Epithelial cell of esophagus (primary cell): ENCODE data around the gene TMEM167B.

Experiments used
- DNase-seq: peaks from one replicate; pipeline ENCODE4 v3.0.0; 2010; ENCODE audit warnings: low read depth
- H3K4me3 ChIP-seq: 2 replicates; pipeline ENCODE4 v1.5.1; 2011; ENCODE audit warnings: mild to moderate bottlenecking, low read length, control low read depth
- CTCF ChIP-seq: IDR thresholded peaks from 2 replicates; pipeline ENCODE4 v1.5.1; 2011; ENCODE audit warnings: low read depth, mild to moderate bottlenecking, low read length, control low read depth, inconsistent platforms; ENCODE audit not compliant: insufficient read depth; ENCODE audit errors: missing control alignments

Gene TMEM167B

DNA sequence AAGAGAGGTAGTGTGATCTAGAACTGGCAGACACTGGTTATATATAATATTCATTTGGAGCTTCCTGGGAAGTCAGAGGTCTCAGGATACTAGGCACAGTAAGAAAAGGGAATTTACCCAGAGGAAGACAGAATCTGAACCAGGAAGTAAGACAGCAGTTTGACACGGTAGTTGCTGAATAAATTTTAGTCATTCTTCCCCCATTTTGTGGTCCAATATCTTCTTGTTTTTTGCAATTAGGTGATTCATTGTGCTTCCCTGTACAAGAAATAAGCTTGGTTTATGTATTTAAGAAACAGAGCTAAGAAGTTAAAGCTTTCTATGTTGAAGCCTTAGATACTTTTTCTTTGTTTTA lies 1.3 kb downstream of the TMEM167B start:
- H3K4me3 ChIP-seq, result peak overlapping the region; percentile 89
- no peak for TF ChIP-seq CTCF
- peak; percentile 33 for DNase-seq

- DNase-seq, result no peak
- no peak for TF ChIP-seq CTCF
Observed at GRCh38 chr1:109094377-109094803, 3.8 kb downstream of the TMEM167B start.

GRCh38 chr1:109094871-109095270 lies 4.3 kb downstream of the TMEM167B start:
- H3K4me3 ChIP-seq, result no peak overlapping the region
- DNase-seq, result no peak
- no peak for TF ChIP-seq CTCF

More at GRCh38 chr1:109094377-109094803, 3.8 kb downstream of the TMEM167B start:
- no peak overlapping the region for H3K4me3 ChIP-seq

DNA sequence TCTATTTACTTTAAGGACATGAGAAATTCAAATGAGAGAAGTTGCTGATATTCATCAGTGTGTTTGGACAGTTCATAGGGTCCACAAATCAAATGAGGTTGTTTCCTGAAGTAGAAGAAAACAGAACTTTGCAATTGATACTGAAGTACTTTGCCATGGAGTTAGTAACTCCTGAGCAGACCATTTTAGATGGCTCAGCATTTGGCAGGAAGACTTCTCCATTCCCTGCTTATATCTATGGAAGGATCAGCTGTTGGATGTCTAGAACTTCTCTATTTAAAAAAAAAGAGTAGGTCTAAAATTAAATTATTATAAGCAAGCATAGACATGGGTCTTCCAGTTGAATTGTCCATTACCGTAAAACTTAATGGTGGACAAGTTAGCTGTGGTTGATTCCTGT lies 5.1 kb downstream of the TMEM167B start:
- no peak overlapping the region for H3K4me3 ChIP-seq
- TF ChIP-seq CTCF, result no peak
- no peak for DNase-seq

- peak overlapping the region; percentile 14 for H3K4me3 ChIP-seq
- no peak for TF ChIP-seq CTCF
- peak; percentile 61 for DNase-seq
Observed at GRCh38 chr1:109096120-109096519, 5.6 kb downstream of the TMEM167B start.

DNA sequence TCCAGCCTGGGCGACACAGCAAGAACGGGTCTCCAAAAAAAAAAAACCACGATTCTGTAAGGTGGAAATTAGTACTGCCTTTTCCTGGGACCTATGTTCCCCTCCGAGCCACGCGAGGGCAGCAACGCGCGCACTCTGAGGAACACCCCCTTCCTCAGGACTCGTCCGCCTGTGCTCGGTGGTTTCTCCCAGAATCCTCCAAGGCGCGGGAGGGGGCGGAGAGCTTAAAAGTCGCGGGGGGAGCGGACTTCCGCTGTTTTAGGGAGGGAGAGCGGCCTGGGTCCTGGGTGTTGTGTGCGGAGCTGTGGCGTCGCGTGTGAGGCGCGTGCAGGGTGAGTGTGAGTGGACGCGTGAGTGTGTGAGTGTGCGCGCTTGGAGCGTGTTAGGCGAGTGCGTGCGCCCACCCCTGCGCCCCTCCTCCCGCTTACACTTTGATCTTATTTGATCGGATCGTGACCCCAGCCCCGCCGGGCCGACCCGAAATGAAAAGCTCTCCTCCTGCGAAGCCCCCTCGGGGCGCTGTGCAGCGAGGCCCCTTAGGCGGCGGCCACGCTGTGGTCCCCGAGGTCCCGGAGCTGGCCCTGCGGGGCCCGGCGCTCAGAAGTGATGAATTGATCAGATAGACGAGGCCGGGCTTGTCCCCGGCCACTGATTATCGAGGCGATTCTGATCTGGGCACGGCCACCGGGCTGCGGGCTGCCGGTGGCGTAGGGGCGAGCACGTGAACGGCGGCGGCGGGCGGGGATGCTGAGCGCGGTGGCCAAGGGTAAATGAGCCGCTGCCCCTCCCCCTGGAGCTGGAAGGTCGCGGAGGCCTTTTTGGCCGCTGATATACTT lies 9.6 kb downstream of the TMEM167B start:
- DNase-seq, result peak; percentile 98
- peak; percentile 84 for TF ChIP-seq CTCF
- H3K4me3 ChIP-seq, result peak overlapping the region; percentile 93
